ENCODE data around the gene WSB1.

GRCh38 chr17:27246537-27246936 lies 47.4 kb upstream of the WSB1 start:
- TF ChIP-seq CTCF (conservative IDR thresholded peaks at IDR 0.05; ENCODE audit: low read depth, low read length) (no peak), EZH2phosphoT487 (IDR thresholded peaks at IDR 0.05; ENCODE audit: borderline replicate concordance, low read length) (no peak), EZH2 (IDR thresholded peaks at IDR 0.05; ENCODE audit: low read length, unreplicated experiment) (no peak)
